Immature natural killer cell (primary cell): ENCODE results near the gene TMEM43. TPM values are rescaled to one million over a fixed set of nuclear protein-coding genes. Genes with fewer than 3 reads are reported as not detected.

Experiments used
- DNase-seq, 3 donors: peaks; one replicate each; pipeline ENCODE4 v3.0.0; 2022; ENCODE audit warnings: mixed read lengths in 1 of 3
- H3K27ac Mint-ChIP-seq, 6 donors: one replicate each; pipeline ENCODE4 v1.8.0; 2020; ENCODE audit warnings: mixed read lengths in 6 of 6, mild to moderate bottlenecking in 5 of 6, inconsistent platforms in 4 of 6, moderate library complexity in 3 of 6
- H3K27me3 Mint-ChIP-seq, 3 donors: one replicate each; pipeline ENCODE4 v1.8.0; 2020 to 2021; ENCODE audit warnings: low read depth in 3 of 3, mild to moderate bottlenecking in 3 of 3, mixed read lengths in 3 of 3, moderate library complexity in 3 of 3, inconsistent platforms in 1 of 3
- H3K36me3 Mint-ChIP-seq, 3 donors: one replicate each; pipeline ENCODE4 v1.8.0; 2020; ENCODE audit warnings: mixed read lengths in 3 of 3, inconsistent platforms in 2 of 3, mild to moderate bottlenecking in 2 of 3
- H3K4me1 Mint-ChIP-seq, 2 donors: one replicate each; pipeline ENCODE4 v1.8.0; 2020; ENCODE audit warnings: inconsistent platforms in 2 of 2, mild to moderate bottlenecking in 2 of 2, mixed read lengths in 2 of 2, moderate library complexity in 1 of 2
- H3K4me3 Mint-ChIP-seq, 5 donors: one replicate each; pipeline ENCODE4 v1.8.0; 2020; ENCODE audit warnings: mild to moderate bottlenecking in 5 of 5, mixed read lengths in 5 of 5, inconsistent platforms in 3 of 5, moderate library complexity in 3 of 5
- H3K9me3 Mint-ChIP-seq, 6 donors: one replicate each; pipeline ENCODE4 v1.8.0; 2020; ENCODE audit warnings: mild to moderate bottlenecking in 6 of 6, mixed read lengths in 6 of 6, inconsistent platforms in 4 of 6, moderate library complexity in 3 of 6
- polyA plus RNA-seq, 3 donors: library from polyadenylated mRNA; unstranded; fragments of 300-500 nt; fragmentation: Illumina TruSeq; gene quantifications; one replicate each; pipeline ENCODE4 v1.2.3, GENCODE V29; 2021

Gene TMEM43
- polyA plus RNA-seq, 3 donors from 2014 or later = 78.3 to 117 (median 87.5) TPM

- no peak for DNase-seq
- Mint-ChIP-seq H3K27me3 (no peaks in the 10 kb centered on the region), H3K4me1 (peaks cover 6 to 12% of the 10 kb centered on the region in 2 donors), H3K4me3 (no peak overlapping the region), H3K36me3 (peaks cover 37 to 73% (median 46%) of the 10 kb centered on the region in 3 donors), H3K9me3 (no peaks in the 10 kb centered on the region), H3K27ac (peak overlapping the region in 1 of 6 donors; percentile 10)
Measured at GRCh38 chr3:14169871-14170270, 45.0 kb downstream of the TMEM43 start.

DNA sequence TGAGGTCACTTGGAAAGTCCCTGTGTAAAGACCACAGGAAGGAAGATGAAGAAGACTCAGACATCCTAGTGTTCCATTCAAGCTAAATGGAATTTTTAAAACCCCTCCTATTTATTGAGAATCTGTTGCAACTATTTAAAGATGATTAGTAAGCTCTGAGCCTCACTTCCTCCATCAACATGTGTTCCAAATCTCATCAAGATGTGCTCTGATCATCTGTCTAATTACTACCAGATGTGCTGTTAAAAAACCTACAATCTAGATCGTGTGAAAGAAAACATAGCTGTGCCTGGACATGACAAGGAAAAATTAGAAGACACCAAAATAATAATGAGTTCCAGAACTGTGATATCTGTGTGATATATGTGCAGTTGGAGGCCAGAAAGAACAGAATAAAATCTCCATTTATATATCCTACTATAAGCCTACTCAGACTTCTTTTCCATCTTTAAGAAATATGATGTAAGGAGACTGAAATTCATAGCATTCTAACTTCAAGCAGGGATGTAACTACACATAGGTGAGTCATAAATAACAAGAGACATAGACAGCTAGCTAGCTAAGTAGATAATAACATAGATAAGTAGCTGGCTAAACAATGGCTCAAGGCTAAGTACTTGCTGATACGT is 45.8 kb downstream of the TMEM43 start:
- H3K36me3 Mint-ChIP-seq = peaks cover 33 to 65% (median 41%) of the 10 kb centered on the region in 3 donors
- H3K9me3 Mint-ChIP-seq = no peaks in the 10 kb centered on the region
- H3K27me3 Mint-ChIP-seq = peaks cover 0 to under 1% (median 0%) of the 10 kb centered on the region in 3 donors
- H3K27ac Mint-ChIP-seq = peak overlapping the region in 1 of 6 donors; percentile 10
- no peak for DNase-seq
- no peak overlapping the region for H3K4me3 Mint-ChIP-seq
- peaks cover 14 to 20% of the 10 kb centered on the region in 2 donors for H3K4me1 Mint-ChIP-seq

DNA sequence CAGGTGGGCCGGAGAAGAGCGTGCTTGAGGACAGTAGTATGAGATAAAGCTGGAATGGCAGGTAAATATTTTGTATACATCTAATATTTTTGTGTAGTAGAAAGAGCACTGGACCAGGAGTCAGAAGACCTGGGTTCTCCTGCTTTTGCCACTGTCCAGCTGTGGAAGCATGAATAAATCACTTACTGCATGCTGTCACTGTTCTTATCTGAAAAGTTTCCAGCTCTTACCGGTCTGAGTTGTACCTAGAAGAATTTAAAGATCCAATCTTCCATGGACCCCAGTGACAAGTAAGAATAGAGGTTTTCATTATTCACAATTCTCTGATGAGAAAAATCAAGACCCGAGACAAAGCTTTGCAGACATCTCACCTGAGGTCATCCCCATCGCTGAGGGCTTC is 47.6 kb downstream of the TMEM43 start:
- no peak overlapping the region for H3K4me3 Mint-ChIP-seq
- peak overlapping the region in 2 of 6 donors; percentile 62 to 64 for H3K27ac Mint-ChIP-seq

DNA sequence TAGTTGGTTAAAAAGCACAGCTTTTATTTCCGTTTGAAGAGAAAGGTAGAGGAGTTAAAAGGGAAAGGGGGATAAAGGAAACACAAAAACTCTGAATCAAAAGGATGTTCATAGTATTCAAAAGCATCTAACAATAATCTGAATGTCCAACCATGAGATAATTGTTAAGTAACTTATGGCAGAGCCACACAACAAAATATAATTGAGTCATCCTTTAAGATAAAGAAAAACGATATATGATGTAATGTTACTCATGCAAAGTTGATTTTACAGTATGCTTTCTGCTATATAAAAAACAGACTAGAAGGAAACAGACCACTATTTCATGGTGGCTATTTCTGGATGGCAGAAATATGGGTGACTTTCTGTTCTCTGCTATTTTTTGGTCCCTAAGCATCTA is 49.6 kb downstream of the TMEM43 start:
- Mint-ChIP-seq H3K9me3 (no peaks in the 10 kb centered on the region), H3K27ac (peak overlapping the region in 4 of 6 donors; percentile 80 to 99 (median 90)), H3K36me3 (peaks cover 18 to 32% (median 23%) of the 10 kb centered on the region in 3 donors), H3K4me1 (peaks cover 47 to 57% of the 10 kb centered on the region in 2 donors), H3K4me3 (peak overlapping the region in 1 of 5 donors; percentile 58), H3K27me3 (peaks cover 7 to 12% (median 11%) of the 10 kb centered on the region in 3 donors)
- no peak for DNase-seq

More for the DNA sequence above, 47.6 kb downstream of the TMEM43 start:
- no peaks in the 10 kb centered on the region for H3K9me3 Mint-ChIP-seq
- DNase-seq = no peak
- H3K27me3 Mint-ChIP-seq = peaks cover 0 to 3% (median 3%) of the 10 kb centered on the region in 3 donors
- peaks cover 29 to 39% of the 10 kb centered on the region in 2 donors for H3K4me1 Mint-ChIP-seq
- peaks cover 29 to 49% (median 32%) of the 10 kb centered on the region in 3 donors for H3K36me3 Mint-ChIP-seq

GRCh38 chr3:14175383-14176037 is 50.7 kb downstream of the TMEM43 start:
- H3K4me1 Mint-ChIP-seq = peaks cover 51 to 58% of the 10 kb centered on the region in 2 donors
- peaks cover 7 to 12% (median 11%) of the 10 kb centered on the region in 3 donors for H3K27me3 Mint-ChIP-seq
- peak overlapping the region; percentile 2 to 58 (median 21) for H3K4me3 Mint-ChIP-seq
- H3K27ac Mint-ChIP-seq = peak overlapping the region; percentile 80 to 99 (median 90)
- H3K9me3 Mint-ChIP-seq = no peaks in the 10 kb centered on the region
- DNase-seq = peak; percentile 58 to 61 (median 59)
- peaks cover 11 to 23% (median 17%) of the 10 kb centered on the region in 3 donors for H3K36me3 Mint-ChIP-seq

GRCh38 chr3:14177580-14178246 is 52.9 kb downstream of the TMEM43 start:
- H3K27ac Mint-ChIP-seq = peak overlapping the region; percentile 96 to 99 (median 98)
- peak in 2 of 3 donors; percentile 7 to 23 for DNase-seq
- peaks cover 7 to 12% (median 11%) of the 10 kb centered on the region in 3 donors for H3K27me3 Mint-ChIP-seq
- peaks cover 53 to 65% of the 10 kb centered on the region in 2 donors for H3K4me1 Mint-ChIP-seq
- no peaks in the 10 kb centered on the region for H3K9me3 Mint-ChIP-seq
- H3K4me3 Mint-ChIP-seq = peak overlapping the region; percentile 89 to 97 (median 94)
- peaks cover 3 to 18% (median 12%) of the 10 kb centered on the region in 3 donors for H3K36me3 Mint-ChIP-seq

- peak within 1 kb of the TSS; percentile 89 to 97 (median 94) for H3K4me3 Mint-ChIP-seq
- H3K27me3 Mint-ChIP-seq = peaks cover 7 to 12% (median 11%) of the 10 kb centered on the region in 3 donors
- no peaks in the 10 kb centered on the region for H3K9me3 Mint-ChIP-seq
- H3K4me1 Mint-ChIP-seq = peaks cover 51 to 72% of the 10 kb centered on the region in 2 donors
- peak; percentile 99 to 100 (median 100) for DNase-seq
- peaks cover 3 to 18% (median 17%) of the 10 kb centered on the region in 3 donors for H3K36me3 Mint-ChIP-seq
- peak within 1 kb of the TSS; percentile 96 to 99 (median 98) for H3K27ac Mint-ChIP-seq
Measured at GRCh38 chr3:14178247-14179113, 53.6 kb downstream of the TMEM43 start, which contains the start of the genes LSM3 and XPC. Gene LSM3, plus strand, starts transcription at chr3:14178817. Its CDS starts 44 bp downstream, at chr3:14178861. Gene XPC, minus strand, starts transcription at chr3:14178601. Its CDS starts 33 bp downstream, at chr3:14178568.

GRCh38 chr3:14179114-14179465 is 54.2 kb downstream of the TMEM43 start:
- Mint-ChIP-seq H3K27me3 (peaks cover 7 to 12% (median 11%) of the 10 kb centered on the region in 3 donors), H3K9me3 (no peaks in the 10 kb centered on the region), H3K27ac (peak overlapping the region; percentile 93 to 99 (median 96)), H3K4me1 (peaks cover 51 to 78% of the 10 kb centered on the region in 2 donors), H3K36me3 (peaks cover 5 to 24% (median 23%) of the 10 kb centered on the region in 3 donors), H3K4me3 (peak overlapping the region; percentile 89 to 97 (median 94))
- peak in 2 of 3 donors; percentile 3 to 12 for DNase-seq

- Mint-ChIP-seq H3K27ac (peak overlapping the region; percentile 93 to 99 (median 96)), H3K4me3 (peak overlapping the region; percentile 89 to 97 (median 94)), H3K4me1 (peaks cover 47 to 75% of the 10 kb centered on the region in 2 donors), H3K36me3 (peaks cover 5 to 25% (median 24%) of the 10 kb centered on the region in 3 donors), H3K9me3 (no peaks in the 10 kb centered on the region), H3K27me3 (peaks cover 7 to 12% (median 11%) of the 10 kb centered on the region in 3 donors)
- no peak for DNase-seq
Measured at GRCh38 chr3:14179795-14180194, 54.9 kb downstream of the TMEM43 start.

DNA sequence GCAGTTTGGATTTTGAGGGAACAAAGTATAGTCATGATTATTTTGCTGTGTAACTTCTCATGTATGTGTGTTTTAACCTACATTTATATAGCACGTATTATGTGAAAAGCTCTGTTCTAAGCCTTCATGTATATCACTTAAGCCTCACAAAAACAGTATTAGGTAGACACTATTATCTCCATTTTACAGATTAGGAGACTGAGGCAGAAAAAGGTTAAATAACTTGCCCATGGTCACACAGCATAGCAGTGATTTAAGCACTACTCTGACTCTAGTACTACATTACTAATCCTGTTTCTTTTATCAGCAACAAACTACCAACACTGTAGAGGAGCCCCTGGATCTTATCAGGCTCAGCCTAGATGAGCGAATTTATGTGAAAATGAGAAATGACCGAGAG is 56.4 kb downstream of the TMEM43 start:
- no peak overlapping the region for H3K4me3 Mint-ChIP-seq

DNA sequence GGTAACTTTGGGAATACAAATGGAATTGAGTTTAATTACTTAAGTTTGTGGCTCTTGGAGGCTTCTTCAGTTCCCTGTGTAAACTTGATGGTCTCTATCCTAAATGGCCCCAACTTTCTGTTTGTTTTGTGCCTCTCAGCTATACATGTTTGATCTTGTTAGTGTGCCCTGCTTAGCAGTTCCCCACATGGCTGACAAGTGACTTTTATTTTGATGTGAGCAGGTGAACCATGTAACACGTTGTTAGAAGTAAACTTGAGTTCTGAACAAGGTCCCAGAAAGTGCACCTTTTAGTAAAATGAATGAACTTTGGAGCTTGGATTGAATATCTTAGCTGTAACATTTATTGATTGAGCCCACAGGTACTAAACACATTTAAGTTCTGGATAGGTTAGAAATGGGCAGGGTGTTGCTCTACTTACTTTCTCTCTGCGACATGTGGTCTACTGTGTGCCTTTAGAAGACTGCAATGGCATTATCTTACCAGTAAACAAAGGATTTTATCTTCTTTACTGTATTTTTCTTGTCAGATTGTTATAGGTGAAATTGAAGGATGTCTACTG is 58.2 kb downstream of the TMEM43 start:
- Mint-ChIP-seq H3K27me3 (peaks cover 5 to 6% (median 6%) of the 10 kb centered on the region in 3 donors), H3K4me1 (peaks cover 19 to 59% of the 10 kb centered on the region in 2 donors), H3K27ac (peak overlapping the region in 2 of 6 donors; percentile 36 to 81), H3K9me3 (no peaks in the 10 kb centered on the region), H3K4me3 (no peak overlapping the region), H3K36me3 (peaks cover 9 to 38% (median 32%) of the 10 kb centered on the region in 3 donors)
- no peak for DNase-seq

More for the DNA sequence above, 56.4 kb downstream of the TMEM43 start:
- peaks cover 9 to 30% (median 27%) of the 10 kb centered on the region in 3 donors for H3K36me3 Mint-ChIP-seq
- peak overlapping the region in 2 of 6 donors; percentile 31 to 61 for H3K27ac Mint-ChIP-seq
- DNase-seq = no peak
- H3K9me3 Mint-ChIP-seq = no peaks in the 10 kb centered on the region
- H3K27me3 Mint-ChIP-seq = peaks cover 7 to 11% (median 10%) of the 10 kb centered on the region in 3 donors
- peaks cover 34 to 60% of the 10 kb centered on the region in 2 donors for H3K4me1 Mint-ChIP-seq

DNA sequence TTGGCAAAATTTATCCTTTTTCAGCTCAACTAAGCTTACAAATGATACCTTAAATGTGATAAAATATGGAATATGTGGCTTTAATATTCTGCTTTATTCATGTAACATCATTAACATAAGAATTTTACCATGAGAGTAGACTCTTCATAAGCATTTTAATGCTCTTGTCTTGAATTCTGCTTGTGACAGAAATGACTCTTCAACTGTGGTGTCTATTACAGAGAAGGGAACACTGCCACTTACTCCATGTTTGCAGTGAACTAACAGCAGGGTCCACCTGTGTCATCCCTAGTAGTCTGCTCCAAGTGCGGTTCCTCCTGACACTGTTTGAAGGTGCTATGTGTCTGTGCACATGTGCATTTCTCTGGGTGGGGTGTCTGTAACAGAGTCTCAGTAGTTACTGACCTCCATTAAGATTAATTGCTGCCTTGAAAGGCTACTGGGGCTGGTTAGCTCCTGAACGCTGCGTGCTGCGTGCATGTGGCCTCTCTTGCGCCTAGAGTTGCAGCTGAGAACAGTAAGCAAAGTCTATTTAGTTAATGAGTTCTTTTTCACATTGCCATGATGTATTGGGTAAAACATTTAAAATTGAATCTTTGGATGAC is 62.1 kb downstream of the TMEM43 start:
- no peak overlapping the region for H3K4me3 Mint-ChIP-seq
- H3K36me3 Mint-ChIP-seq = peaks cover 25 to 49% (median 31%) of the 10 kb centered on the region in 3 donors
- no peaks in the 10 kb centered on the region for H3K9me3 Mint-ChIP-seq
- H3K27me3 Mint-ChIP-seq = no peaks in the 10 kb centered on the region
- peaks cover 30 to 75% of the 10 kb centered on the region in 2 donors for H3K4me1 Mint-ChIP-seq
- H3K27ac Mint-ChIP-seq = no peak overlapping the region
- DNase-seq = no peak
